ENCODE results near the gene COL13A1.

COL13A1 gene

GRCh38 chr10:69896606-69897231, 95.0 kb downstream of the COL13A1 start:
- TF ChIP-seq CTCF (conservative IDR thresholded peaks at IDR 0.05; ENCODE audit: low read length): no peak
- no peak overlapping the region for H3K4me3 ChIP-seq (ENCODE audit: low read length)
- DNase-seq (ENCODE audit: low read depth): no peak

- DNase-seq (ENCODE audit: low read depth): no peak
- H3K4me3 ChIP-seq (ENCODE audit: low read length): no peak overlapping the region
- TF ChIP-seq CTCF (conservative IDR thresholded peaks at IDR 0.05; ENCODE audit: low read length): no peak
Measured at GRCh38 chr10:69897432-69897831, 95.7 kb downstream of the COL13A1 start.

- no peak overlapping the region for H3K4me3 ChIP-seq (ENCODE audit: low read length)
- no peak for DNase-seq (ENCODE audit: low read depth)
- TF ChIP-seq CTCF (conservative IDR thresholded peaks at IDR 0.05; ENCODE audit: low read length): no peak
Measured at GRCh38 chr10:69897999-69898398, 96.3 kb downstream of the COL13A1 start.

- TF ChIP-seq CTCF (conservative IDR thresholded peaks at IDR 0.05; ENCODE audit: low read length): no peak
- DNase-seq (ENCODE audit: low read depth): no peak
- no peak overlapping the region for H3K4me3 ChIP-seq (ENCODE audit: low read length)
Measured at GRCh38 chr10:69898524-69898923, 96.8 kb downstream of the COL13A1 start.

GRCh38 chr10:69898941-69899340, 97.2 kb downstream of the COL13A1 start:
- TF ChIP-seq CTCF (conservative IDR thresholded peaks at IDR 0.05; ENCODE audit: low read length): no peak
- no peak overlapping the region for H3K4me3 ChIP-seq (ENCODE audit: low read length)
- no peak for DNase-seq (ENCODE audit: low read depth)

GRCh38 chr10:69899727-69900595, 98.3 kb downstream of the COL13A1 start:
- DNase-seq (ENCODE audit: low read depth): no peak
- no peak overlapping the region for H3K4me3 ChIP-seq (ENCODE audit: low read length)
- TF ChIP-seq CTCF (conservative IDR thresholded peaks at IDR 0.05; ENCODE audit: low read length): no peak

- DNase-seq (ENCODE audit: low read depth): no peak
- H3K4me3 ChIP-seq (ENCODE audit: low read length): no peak overlapping the region
- TF ChIP-seq CTCF (conservative IDR thresholded peaks at IDR 0.05; ENCODE audit: low read length): no peak
Measured at GRCh38 chr10:69901022-69901421, 99.3 kb downstream of the COL13A1 start.
